NOMO-1 treated with DMSO at 0.1 percent for 48 hours (cell line): ENCODE measurements around the gene NOXO1.

ENCODE experiments used
- DNase-seq: peaks from one replicate; lab custom pipeline; 2025; ENCODE audit not compliant: unreplicated experiment; lab: John Stamatoyannopoulos, UW

The NOXO1 gene

DNA sequence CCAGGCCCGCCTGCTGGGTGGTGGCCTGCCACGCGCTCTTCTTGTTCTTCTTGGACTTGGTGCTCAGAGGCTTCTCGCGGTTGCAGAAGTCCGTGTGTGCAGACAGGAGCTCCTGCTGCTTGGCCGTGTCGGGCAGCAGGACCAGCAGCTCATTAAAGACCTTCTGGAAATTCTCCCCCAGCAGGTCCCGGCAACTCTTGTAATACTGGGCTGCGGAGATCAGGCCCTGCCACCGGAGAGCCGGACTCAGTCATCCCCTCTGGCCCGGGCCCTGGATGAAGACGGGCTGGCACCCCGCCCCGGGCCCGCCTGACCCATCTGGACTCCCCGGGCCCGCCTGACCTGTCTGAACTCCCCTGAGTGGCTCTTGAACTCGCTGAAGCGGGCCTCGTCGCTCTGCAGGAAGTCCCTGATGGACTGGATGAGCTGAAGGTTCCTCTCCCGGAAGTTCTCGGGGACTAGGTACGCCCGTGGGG lies 17.1 kb upstream of the NOXO1 start:
- no peak for DNase-seq

- no peak for DNase-seq
Observed at GRCh38 chr16:1997494-1998359, 16.5 kb upstream of the NOXO1 start.

DNA sequence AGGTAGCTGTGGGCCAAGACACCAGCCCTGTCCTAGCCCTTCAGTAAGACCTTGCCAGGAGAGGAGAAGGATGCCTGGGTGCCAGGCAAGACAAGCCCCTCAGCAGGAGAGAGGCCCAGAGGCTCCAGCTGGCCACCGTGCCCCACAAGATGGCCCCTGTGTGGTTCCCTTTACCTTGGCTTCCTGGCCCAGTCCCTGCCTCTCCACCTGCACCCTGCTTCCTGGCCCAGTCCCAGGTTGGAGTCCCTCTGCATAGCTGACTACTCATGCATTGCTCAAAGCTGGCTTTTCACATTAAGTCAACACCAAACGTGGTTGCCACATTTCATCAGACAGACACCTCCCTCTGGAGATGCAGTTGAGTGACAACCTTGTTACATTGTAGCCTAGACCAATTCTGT lies 12.5 kb upstream of the NOXO1 start:
- no peak for DNase-seq

GRCh38 chr16:1992704-1993317 lies 11.5 kb upstream of the NOXO1 start:
- DNase-seq = no peak

DNA sequence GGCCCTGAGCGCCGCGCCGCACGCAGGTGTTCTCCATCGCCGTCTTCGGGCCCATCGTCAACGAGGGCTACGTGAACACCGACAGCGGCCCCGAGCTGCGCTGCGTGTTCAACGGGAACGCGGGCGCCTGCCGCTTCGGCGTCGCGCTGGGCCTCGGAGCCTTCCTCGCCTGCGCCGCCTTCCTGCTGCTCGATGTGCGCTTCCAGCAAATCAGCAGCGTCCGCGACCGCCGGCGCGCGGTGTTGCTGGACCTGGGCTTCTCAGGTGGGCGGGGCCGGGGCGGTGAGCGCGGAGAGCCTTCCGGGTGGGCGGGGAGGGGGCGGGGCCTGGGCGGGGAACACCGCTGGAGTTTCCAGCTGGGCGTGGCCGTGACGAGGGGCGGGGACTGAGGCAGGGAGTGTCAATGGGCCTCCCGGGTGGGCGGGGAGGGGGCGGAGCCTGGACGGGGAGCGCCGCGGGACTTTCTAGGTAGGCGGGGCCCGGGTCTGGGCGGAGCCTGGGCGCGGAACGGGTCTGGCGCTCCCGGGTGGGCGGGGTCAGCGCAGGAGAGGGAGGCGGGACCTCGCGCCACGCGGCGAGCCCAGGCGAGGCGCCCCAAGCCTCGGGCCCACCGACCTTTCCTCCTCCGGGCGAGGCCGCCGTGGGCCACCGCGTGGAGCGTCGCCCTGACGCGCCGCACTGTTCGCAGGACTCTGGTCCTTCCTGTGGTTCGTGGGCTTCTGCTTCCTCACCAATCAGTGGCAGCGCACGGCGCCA lies 10.9 kb upstream of the NOXO1 start:
- DNase-seq = peak; percentile 80

DNA sequence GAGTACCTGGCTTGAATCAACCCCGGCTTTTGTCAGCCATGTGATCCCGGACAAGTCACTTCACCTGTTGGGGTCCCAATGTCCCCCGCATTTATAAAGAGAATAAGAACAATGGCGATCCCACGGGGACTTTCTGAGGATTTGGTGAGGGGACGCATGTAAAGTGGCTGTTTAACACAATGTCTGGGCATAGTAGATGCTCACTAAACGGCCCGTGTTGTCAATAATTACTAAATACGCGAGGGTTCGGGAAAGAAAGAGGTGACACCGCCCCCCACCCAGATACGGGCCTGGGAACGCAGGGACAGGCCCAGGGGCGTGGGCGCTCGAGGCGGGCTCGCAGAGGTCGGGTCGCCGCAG lies 10.3 kb upstream of the NOXO1 start:
- no peak for DNase-seq

DNA sequence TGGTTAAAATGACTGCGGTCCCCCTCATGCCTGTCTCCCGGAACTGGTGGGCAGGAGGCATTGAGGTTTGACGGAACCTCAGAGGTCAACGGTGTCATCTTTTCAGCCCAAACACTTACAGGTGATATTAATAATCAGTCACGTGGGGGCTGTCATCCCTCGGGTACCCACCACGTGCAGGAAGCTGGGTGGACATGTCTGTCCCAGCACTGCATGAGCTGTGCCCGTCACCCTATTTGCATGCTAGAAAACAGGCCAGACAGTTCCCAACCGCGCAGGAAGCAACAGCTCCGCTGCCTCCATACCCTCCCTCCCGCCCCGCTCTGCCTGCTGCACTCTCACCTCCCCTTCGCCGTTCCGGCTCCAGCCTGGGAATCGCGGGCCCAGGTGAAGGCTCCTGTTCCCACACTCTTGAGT lies 9.9 kb upstream of the NOXO1 start:
- no peak for DNase-seq

DNA sequence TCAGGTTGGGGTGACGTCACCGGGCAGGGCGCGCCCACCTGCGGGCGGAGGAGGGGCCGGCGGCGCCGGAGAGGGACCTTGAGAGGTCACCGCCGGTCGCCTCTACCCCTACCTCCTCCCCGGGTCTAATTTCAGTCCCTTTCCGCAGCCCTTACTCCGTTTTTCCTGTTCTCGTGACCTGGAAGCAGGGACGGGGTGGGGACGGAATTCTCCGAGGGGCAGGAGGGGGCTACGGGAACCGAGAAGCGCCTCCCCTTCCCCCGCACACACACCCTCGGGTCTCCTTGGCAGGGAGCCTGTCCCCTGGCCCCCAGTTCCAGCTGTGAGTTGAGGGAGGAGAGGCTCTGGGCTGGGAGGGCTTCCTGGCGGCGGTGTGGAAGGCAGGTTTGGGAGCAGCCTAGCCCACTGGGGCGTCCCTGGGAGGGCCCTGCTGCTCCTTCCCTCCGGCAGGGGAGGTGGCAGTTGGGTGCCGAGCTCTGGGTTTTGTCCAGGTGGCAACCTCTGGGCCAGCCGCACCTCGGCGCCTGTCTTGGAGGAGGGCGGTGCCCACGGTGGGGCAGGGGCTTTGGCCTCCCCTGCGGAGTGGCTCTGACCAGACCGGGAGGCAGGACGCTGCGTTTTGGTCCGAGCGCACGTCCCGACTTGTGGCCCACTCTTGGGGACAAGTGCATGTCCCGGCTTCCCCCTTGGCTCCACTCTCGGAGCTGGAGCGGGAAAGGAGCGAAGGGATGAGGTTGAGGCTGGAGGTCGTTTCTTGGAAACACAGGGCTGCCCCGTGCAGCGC lies 9.3 kb upstream of the NOXO1 start:
- no peak for DNase-seq

GRCh38 chr16:1990101-1990350 lies 8.8 kb upstream of the NOXO1 start:
- no peak for DNase-seq

DNA sequence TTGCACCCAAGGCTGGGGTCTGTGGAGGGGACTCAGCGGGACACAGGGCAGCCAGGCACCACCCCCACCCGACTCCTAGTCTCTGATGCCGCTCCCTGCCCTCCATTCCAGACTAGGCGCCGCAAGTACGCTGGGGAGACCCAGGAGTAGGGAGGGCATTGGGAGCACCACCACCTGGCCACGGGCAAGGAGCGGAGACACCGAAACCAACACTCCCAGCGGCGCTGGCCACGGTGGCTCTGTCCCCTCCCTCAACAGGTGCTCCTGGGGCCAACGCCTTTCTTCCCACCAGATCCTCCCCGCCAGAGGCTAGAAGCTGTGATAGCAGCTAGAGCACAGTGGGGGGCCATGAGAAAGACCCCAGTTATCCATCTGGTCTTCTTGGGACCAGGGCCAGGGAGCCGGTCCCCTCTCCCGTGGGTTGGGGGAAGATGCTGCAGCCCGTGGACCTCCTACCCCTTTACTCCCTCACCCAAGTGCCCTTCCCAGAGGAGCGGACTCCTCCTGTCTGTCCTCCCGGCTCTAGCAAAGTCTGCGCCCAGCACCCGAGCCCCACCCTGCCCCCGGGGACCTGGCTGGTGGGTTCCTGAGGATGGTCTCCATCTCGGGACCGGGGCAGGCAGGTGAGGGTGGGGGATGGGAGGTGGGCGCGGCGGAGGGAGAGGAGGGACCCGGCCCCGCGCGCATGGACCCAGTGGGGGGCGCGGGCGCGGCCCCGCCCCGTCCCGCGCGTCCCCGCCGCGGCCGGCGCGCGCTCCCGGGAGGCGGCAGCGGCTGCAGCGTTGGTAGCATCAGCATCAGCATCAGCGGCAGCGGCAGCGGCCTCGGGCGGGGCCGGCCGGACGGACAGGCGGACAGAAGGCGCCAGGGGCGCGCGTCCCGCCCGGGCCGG lies 8.2 kb upstream of the NOXO1 start, which contains the start of gene SYNGR3:
Gene SYNGR3, plus strand, starts transcription at position 762 of the 892 bp plus-strand sequence. CDS start 133 bp downstream, outside the sequence.
- DNase-seq = no peak

DNA sequence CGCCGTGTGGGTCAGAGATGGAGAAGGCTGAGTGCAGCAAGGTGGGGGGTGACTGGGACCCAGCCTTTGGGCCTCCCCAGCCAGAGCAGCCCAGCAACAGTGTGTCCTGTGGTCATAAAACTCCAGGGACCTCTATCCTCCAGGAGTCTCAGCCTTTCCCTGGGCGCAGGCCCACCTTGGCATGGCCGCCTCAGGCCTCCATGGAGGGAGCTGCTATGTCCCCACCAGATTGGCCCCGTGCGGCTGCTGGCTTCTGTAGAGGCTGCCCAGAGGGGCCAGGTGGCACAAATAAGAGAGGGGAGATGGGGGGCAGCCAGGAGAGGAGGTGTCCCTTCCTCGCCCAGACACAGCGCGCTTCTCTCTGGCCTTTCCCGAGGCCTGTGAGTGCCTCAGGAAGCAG lies 5.9 kb upstream of the NOXO1 start:
- no peak for DNase-seq

DNA sequence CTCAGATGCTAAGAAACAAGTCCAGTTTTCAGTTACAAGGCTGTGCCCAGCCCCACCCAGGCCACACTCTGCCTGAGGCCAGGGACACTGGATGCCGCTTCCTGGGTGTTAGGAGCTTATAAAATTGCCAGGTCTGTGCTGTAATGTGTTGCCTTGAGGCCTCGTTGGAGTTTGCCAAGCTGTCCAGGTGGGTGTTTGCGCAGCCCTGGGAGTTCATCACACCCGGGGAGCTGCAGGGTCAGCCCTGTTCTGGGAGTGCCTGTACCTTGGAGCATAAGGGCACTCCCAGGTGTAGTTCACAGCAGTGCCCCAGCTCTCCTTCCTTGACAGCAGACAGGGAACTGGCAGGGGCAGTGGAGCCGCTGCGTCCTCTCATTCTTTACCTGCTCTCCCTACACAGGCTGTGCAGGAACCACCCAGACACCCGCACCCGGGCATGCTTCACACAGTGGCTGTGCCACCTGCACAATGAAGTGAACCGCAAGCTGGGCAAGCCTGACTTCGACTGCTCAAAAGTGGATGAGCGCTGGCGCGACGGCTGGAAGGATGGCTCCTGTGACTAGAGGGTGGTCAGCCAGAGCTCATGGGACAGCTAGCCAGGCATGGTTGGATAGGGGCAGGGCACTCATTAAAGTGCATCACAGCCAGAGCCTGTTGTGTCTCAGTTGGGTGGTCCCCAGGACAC lies 4.3 kb upstream of the NOXO1 start:
- no peak for DNase-seq

- DNase-seq = no peak
Observed at GRCh38 chr16:1984347-1985225, 3.3 kb upstream of the NOXO1 start.

GRCh38 chr16:1983544-1984346 lies 2.5 kb upstream of the NOXO1 start, which contains the start of gene GFER:
GFER (plus strand) TSS chr16:1984193; CDS start chr16:1984219, 26 bp downstream.
- DNase-seq = peak; percentile 86

DNA sequence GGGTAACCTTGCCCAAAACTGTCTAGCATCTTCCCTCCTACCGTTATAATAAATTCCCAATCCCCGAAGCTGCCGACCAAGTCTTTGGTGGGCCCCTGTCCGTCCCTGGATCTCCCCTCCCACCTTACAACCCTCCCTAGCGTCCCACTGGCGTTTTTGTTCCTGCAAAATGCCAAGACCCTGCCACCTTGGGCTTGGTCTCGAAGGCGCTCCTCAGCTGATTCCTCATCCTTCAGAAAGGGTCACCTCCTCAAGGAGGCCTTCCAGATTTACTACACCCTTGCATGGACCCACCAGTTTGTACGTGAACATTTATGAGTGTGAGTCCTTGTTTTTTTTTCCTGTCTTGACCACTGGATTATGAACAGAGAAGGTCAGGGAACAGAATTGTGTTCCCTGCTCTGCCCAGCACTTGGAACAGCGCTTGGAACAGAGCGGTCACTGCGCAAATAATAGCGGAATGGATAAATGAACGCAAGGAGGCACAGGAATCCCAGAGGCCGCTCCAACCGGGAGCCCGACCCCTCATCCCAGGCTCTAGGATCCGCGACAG lies 1.8 kb upstream of the NOXO1 start:
- DNase-seq = no peak

- DNase-seq = no peak
Observed at GRCh38 chr16:1982013-1982433, 754 bp upstream of the NOXO1 start.

DNA sequence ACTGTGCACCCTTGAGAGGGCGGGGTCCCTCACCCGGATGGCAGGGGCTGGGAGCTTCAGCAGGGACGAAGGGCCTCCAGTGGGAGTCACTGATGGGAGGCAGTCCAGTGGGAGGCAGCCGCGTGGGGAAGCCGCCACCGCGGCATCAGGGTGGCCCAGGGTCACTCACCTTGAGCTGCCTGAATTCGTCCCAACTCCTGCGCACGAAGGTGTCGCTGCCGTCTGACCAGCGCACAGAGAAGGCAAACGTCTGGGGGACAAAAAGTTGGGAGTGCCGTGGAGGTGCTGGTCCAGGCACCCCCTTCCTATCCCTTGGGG lies 540 bp downstream of the NOXO1 start:
- no peak for DNase-seq
